Measurements from ENCODE around the gene WDR88. TPM values are rescaled to one million over a fixed set of nuclear protein-coding genes. Genes with fewer than 3 reads are reported as not detected.

WDR88 gene
- total RNA-seq, 4 donors from 2014 or later = not detected

DNA sequence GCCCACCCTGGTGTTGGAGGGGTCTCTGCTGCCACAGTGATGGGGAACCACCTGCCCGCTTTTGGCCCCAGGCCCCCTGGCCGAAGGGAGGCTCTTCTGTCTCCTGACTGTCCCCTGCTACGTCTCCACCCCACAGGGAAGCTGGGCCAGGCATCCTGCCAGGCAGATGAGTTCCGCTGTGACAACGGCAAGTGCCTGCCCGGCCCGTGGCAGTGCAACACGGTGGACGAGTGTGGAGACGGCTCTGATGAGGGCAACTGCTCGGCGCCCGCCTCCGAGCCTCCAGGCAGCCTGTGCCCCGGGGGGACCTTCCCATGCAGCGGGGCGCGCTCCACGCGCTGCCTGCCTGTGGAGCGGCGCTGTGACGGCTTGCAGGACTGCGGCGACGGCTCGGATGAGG, 73.2 kb downstream of the WDR88 start:
- no peaks in the 10 kb centered on the region for H3K9me3 ChIP-seq
- H3K27me3 ChIP-seq = no peaks in the 10 kb centered on the region
- no peak overlapping the region for H3K27ac ChIP-seq
- intact Hi-C loops (cut with DNase I; ENCODE audit: low total_unique reads) (no loop called here), in situ Hi-C loops (cut with MboI; ENCODE audit: low sequenced_read_pairs in 4 of 4) (no loop called here)
- TF ChIP-seq CTCF (IDR thresholded peaks at IDR 0.05 in 4 of 5, conservative IDR thresholded peaks at IDR 0.05 in 1 of 5) (no peak), POLR2A (IDR thresholded peaks at IDR 0.05) (no peak)
- H3K36me3 ChIP-seq = no peaks in the 10 kb centered on the region
- DNase-seq (no peak), ATAC-seq (no peak)
- H3K4me3 ChIP-seq = no peak overlapping the region
- no peaks in the 10 kb centered on the region for H3K4me1 ChIP-seq

GRCh38 chr19:33205531-33206260, 73.8 kb downstream of the WDR88 start:
- in situ Hi-C loops (cut with MboI; ENCODE audit: low sequenced_read_pairs in 4 of 4) = no loop called here
- TF ChIP-seq CTCF (IDR thresholded peaks at IDR 0.05 in 4 of 5, conservative IDR thresholded peaks at IDR 0.05 in 1 of 5) (no peak), POLR2A (IDR thresholded peaks at IDR 0.05) (no peak)
- Histone ChIP-seq H3K27me3 (no peaks in the 10 kb centered on the region), H3K36me3 (no peaks in the 10 kb centered on the region), H3K9me3 (no peaks in the 10 kb centered on the region), H3K4me1 (no peaks in the 10 kb centered on the region), H3K4me3 (no peak overlapping the region), H3K27ac (no peak overlapping the region)
- DNase-seq = no peak
- intact Hi-C loops (cut with DNase I; ENCODE audit: low total_unique reads) = no loop called here
- no peak for ATAC-seq

DNA sequence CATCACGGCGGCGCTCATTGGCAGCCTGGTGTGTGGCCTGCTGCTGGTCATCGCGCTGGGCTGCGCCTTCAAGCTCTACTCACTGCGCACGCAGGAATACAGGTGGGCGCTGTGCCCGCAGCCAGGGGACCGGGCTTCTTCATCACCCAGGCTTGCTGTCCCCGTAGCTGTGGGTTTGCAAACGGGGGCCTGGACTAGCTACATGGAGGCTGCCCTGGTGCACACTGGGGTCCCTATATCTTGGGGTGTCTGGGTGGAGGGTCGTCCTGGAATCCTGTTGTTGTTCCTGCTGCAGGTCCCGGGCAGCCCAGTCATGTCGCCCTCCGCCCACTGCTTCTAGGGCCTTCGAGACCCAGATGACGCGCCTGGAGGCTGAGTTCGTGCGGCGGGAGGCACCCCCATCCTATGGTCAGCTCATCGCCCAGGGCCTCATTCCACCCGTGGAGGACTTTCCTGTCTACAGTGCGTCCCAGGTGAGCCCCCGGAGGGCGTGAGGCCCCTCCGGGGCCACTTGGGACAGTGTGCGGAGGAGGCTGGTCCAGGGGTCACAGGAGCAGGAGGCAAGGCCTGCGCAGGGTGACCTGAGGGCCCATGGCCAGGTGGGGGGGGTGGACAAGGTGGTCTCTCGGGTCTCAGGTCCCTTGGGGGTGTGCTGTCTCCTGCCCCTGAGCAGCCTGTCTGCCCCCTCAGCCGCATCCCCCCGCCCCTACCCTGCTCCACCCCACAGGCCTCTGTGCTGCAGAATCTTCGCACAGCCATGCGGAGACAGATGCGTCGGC, 74.5 kb downstream of the WDR88 start:
- intact Hi-C loops (cut with DNase I; ENCODE audit: low total_unique reads) (no loop called here), in situ Hi-C loops (cut with MboI; ENCODE audit: low sequenced_read_pairs in 4 of 4) (no loop called here)
- DNase-seq = no peak

DNA sequence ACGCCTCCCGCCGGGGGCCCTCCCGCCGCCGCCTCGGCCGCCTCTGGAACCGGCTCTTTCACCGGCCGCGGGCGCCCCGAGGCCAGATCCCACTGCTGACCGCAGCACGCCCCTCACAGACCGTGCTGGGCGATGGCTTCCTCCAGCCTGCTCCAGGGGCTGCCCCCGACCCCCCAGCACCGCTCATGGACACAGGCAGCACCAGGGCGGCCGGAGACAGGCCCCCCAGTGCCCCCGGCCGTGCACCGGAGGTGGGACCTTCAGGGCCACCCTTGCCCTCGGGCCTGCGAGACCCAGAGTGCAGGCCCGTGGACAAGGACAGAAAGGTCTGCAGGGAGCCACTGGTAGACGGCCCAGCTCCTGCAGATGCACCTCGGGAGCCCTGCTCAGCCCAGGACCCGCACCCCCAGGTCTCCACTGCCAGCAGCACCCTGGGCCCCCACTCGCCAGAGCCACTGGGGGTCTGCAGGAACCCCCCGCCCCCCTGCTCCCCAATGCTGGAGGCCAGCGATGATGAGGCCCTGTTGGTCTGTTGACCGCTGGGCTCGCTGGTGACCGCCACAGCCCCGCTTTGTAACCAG, 75.2 kb downstream of the WDR88 start:
- intact Hi-C loops (cut with DNase I; ENCODE audit: low total_unique reads) = no loop called here
- no peaks in the 10 kb centered on the region for H3K36me3 ChIP-seq
- no peak overlapping the region for H3K4me3 ChIP-seq
- H3K27ac ChIP-seq = no peak overlapping the region
- H3K9me3 ChIP-seq = no peaks in the 10 kb centered on the region
- in situ Hi-C loops (cut with MboI; ENCODE audit: low sequenced_read_pairs in 4 of 4) = no loop called here
- ATAC-seq (no peak), DNase-seq (no peak)
- TF ChIP-seq CTCF (IDR thresholded peaks at IDR 0.05 in 4 of 5, conservative IDR thresholded peaks at IDR 0.05 in 1 of 5) (no peak), POLR2A (IDR thresholded peaks at IDR 0.05) (no peak)
- no peaks in the 10 kb centered on the region for H3K4me1 ChIP-seq
- H3K27me3 ChIP-seq = no peaks in the 10 kb centered on the region

More for the DNA sequence above, 74.5 kb downstream of the WDR88 start:
- no peaks in the 10 kb centered on the region for H3K36me3 ChIP-seq
- no peaks in the 10 kb centered on the region for H3K9me3 ChIP-seq
- ATAC-seq = no peak
- no peak overlapping the region for H3K27ac ChIP-seq
- no peaks in the 10 kb centered on the region for H3K27me3 ChIP-seq
- H3K4me3 ChIP-seq = no peak overlapping the region
- H3K4me1 ChIP-seq = no peaks in the 10 kb centered on the region
- no peak for TF ChIP-seq POLR2A (IDR thresholded peaks at IDR 0.05)
- no peak for TF ChIP-seq CTCF (IDR thresholded peaks at IDR 0.05 in 4 of 5, conservative IDR thresholded peaks at IDR 0.05 in 1 of 5)

Measured in gastrocnemius medialis (tissue), 4 donors.